K562 treated with DMSO at 1 percent for 12 hours (cell line): ENCODE measurements around the gene CFAP99. TPM values are rescaled to one million over a fixed set of nuclear protein-coding genes. Genes with fewer than 3 reads are reported as not detected.

Experiments used
- total RNA-seq: library from RNA; unstranded; fragments of 300-600 nt; gene quantifications from 2 replicates; pipeline ENCODE4 v1.2.3, GENCODE V29; 2022; ENCODE audit not compliant: insufficient read depth

CFAP99 gene
- total RNA-seq = not detected in 2 replicates

DNA sequence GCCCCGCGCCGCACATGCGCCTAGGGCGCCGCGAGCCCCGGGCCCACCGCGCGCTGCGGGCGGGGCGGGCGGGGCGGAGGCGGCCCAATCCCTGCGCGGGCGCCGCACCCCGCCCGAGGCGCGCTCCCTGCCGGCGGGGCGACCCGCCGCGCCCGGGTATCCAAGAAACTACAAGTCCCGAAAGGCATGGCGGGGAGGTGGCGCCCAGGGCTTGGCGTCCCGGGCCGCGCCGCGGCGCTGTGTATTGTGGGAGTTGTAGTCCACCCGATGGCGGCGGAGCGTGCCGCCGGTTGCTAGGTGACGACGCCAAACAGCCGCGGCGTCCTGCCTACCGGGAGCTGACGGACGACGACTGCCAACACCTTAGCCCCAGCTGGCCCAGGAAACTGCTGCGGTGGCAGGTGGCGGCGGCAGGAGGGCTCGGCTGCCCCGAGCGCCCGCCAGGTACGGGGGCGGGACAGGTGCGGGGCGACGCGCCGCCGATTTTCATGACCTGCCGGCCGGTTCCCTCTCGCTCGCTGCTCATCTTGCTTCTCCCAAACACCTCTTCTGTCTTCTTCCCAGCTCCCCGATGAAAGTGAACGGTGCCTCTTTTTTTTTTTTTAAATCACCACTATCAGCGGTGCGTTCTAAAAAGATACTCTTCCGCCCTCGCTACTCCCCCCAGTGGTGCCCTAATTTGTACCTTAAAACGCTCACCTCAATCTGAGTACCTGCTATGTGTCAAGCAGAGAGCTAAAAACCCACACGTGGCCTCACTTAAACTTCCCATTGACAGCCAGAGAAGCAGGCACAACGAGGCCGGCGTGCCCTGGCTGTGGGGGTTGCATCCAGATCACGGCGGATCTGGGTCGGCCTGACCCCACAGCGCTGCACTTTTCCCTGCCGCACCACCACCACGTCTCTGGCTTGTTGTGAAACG lies at the start of gene CFAP99:
Gene CFAP99, plus strand, starts transcription at position 306 of the 922 bp plus-strand sequence.

DNA sequence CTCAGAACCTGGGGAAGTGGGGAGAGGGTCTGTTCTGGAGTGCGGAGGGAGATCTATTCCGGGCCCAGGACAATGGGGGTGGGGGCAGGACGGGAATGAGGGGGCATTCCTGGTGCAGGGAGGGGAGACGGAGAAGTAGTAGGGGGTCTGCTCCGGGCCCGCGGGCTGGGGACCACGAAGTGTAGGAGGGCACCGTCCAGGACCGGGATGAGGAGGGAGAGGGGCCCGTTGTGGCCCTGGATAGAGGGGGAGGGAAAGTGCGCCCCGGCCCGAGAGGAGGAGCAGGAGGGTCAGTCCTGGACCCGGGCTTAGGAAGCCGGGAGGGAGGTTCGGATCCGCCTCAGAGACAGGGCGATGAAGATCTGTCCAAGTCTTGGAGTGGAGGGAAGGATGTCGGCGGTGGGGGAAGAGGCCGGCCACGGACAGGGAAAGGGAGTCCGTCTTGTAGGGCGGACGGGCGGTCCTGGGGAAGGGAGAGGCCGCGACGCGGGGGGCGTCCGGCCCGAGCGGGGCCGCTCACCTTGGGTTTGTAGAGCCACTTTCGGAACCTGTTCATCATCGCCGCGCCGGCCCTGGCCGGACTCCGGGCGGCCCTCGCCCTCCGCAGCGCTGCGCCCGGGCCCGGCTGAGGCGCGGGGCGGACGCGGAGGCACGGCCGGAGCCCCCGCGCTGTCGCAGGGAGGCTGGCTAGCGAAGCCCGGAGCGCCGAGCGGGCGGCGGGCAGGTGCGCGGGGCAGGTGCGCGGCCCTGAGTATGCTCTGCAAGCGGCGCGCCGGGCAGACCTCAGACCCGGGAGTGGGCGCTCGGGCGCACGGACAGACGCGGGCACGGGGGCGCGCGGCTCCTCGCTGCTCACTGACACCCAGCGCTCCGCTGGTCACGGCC lies 748 bp upstream of the CFAP99 start, which contains the start of gene ZFYVE28:
Gene ZFYVE28, minus strand, starts transcription at position 881 of the 885 bp plus-strand sequence. Its CDS starts 322 bp downstream, at position 559.

DNA sequence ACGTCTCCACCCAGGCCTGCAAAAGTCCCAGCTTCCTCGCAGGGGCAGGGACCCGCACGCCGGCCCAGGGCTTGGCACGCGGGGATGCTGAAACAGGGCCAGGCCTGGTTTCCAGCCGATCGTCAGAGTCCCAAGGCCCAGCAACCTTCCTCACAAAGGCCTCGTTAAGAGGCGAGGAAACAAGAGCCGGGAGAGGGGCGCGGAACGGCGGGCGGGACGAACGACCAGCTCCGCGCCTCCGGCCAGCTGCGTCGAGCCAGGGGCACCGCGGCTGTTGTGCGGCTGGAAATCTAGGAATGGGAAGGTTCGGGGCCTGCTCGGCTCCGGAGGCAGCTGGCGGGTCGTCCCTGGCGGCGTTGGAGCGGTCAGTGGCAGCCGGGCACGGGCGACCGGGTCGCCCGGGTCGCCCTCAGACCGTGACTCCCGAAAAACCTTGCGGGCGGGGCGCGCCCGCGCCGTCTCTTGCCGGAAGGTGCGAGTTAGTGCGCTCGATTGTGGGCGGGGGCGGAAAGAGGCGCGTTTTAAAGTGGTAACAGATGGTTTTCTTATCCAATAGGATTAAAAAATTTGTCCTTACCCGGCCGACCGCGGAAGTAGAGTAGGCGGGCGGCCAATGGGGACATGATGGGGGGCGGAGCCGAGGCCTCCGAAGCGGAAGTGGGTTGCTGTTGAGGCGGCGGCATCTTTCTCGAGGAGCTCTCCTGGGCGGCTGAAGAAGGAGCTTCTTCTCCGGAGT lies 49.9 kb downstream of the CFAP99 start, which contains the start of gene RNF4:
Gene RNF4, plus strand, starts transcription at position 651 of the 736 bp plus-strand sequence. CDS start 21,388 bp downstream, outside the sequence.

Other genes with a start within 250 kb of the CFAP99 start
- 16.1 and 23.4 TPM in 2 replicates for gene HAUS3, start 176.8 kb upstream of the CFAP99 start, total RNA-seq
- gene POLN, start 176.8 kb upstream of the CFAP99 start, total RNA-seq = 1.2 and 1.8 TPM in 2 replicates
- 37.4 and 43.4 TPM in 2 replicates for gene MXD4, start 156.8 kb upstream of the CFAP99 start, total RNA-seq
- gene ZFYVE28, start 310 bp upstream of the CFAP99 start, total RNA-seq = 9.2 and 15.7 TPM in 2 replicates
- 18.7 and 39.3 TPM in 2 replicates for gene RNF4, start 50.2 kb downstream of the CFAP99 start, total RNA-seq
- 5.6 and 23.5 TPM in 2 replicates for gene FAM193A, start 117.7 kb downstream of the CFAP99 start, total RNA-seq